HCT116 (cell line): Measurements from ENCODE around the gene UQCRFS1. TPM values are rescaled to one million over a fixed set of nuclear protein-coding genes. Genes with fewer than 3 reads are reported as not detected.

ENCODE experiments used
- ATAC-seq: fragments of 200-7000 bp; cut with Tn5 transposase; 2 replicates; pipeline ENCODE4 v1.9.1; 2020; ENCODE audit warnings: mild to moderate bottlenecking, moderate library complexity
- BruUV-seq: library from RNA; stranded (reverse); fragments of 400-500 nt; replicated peaks from 2 replicates; lab custom pipeline; 2021; lab: Mats Ljungman, UMichigan
- CTCF ChIA-PET: fragments of 300-600 bp; sonication (Branson Sonifier 250); formaldehyde crosslinking; loops from one replicate; lab custom pipeline; 2021; ENCODE audit warnings: antibody characterized with exemption; lab: Charles Lee
- POLR2A ChIA-PET: fragments of 300-600, 350-600 bp; sonication (Branson Sonifier 250); formaldehyde crosslinking; loops from one replicate; lab custom pipeline; 2021; ENCODE audit warnings: antibody characterized with exemption; lab: Charles Lee
- RAD21 ChIA-PET, 2 experiments: fragments of 300-600 bp; sonication (Branson Sonifier 250); formaldehyde crosslinking; loops; one replicate each; lab custom pipeline; 2023; ENCODE audit warnings: low total read pairs in 2 of 2; ENCODE audit not compliant: uncharacterized antibody in 2 of 2, unreplicated experiment in 2 of 2, low non-redundant PET in 1 of 2; lab: Charles Lee
- DNase-seq: peaks from one replicate; pipeline ENCODE4 v3.0.0-alpha.2; 2010; ENCODE audit warnings: low read depth, low spot score
- H2AFZ ChIP-seq: fragments of 200-600 bp; shearing (Covaris generic), sonication (generic); 2 replicates; pipeline ENCODE4 v1.6.1; 2017; ENCODE audit warnings: low read depth, mixed run types, mixed read lengths, antibody characterized with exemption, low read length; ENCODE audit not compliant: poor library complexity, severe bottlenecking
- H3K27ac ChIP-seq: 2 replicates; pipeline ENCODE4 v1.5.1; 2012; ENCODE audit warnings: low read depth, low read length
- H3K27me3 ChIP-seq: fragments of 200-600 bp; sonication (generic); 2 replicates; pipeline ENCODE4 v1.6.1; 2016; ENCODE audit warnings: mixed run types, low read length, mixed read lengths; ENCODE audit not compliant: insufficient read depth
- H3K36me3 ChIP-seq, 2 experiments: fragments of 200-500 bp in 1 of 2; fragments of 200-600 bp in 1 of 2; sonication (Bioruptor generic) in 1 of 2; sonication (generic) in 1 of 2; 2 replicates each; pipeline versions ENCODE4 v1.5.1 to v1.6.1; 2014 to 2016; ENCODE audit warnings: low read length in 2 of 2, inconsistent platforms in 1 of 2, mixed read lengths in 1 of 2, mixed run types in 1 of 2; ENCODE audit not compliant: insufficient read depth in 2 of 2, control insufficient read depth in 1 of 2
- H3K4me1 ChIP-seq, 2 experiments: fragments of 200-600 bp in 1 of 2; sonication (generic) in 1 of 2; 2 replicates each; pipeline versions ENCODE4 v1.5.1 to v1.6.1; 2012 to 2017; ENCODE audit warnings: low read length in 2 of 2, inconsistent platforms in 1 of 2, mild to moderate bottlenecking in 1 of 2, mixed read lengths in 1 of 2, mixed run types in 1 of 2, moderate library complexity in 1 of 2; ENCODE audit not compliant: insufficient read depth in 2 of 2, control insufficient read depth in 1 of 2
- H3K4me2 ChIP-seq: fragments of 200-600 bp; sonication (generic); 2 replicates; pipeline ENCODE4 v1.6.1; 2017; ENCODE audit warnings: mixed run types, low read length, mixed read lengths
- H3K4me3 ChIP-seq, 2 experiments: fragments of 200-600 bp in 1 of 2; sonication (generic) in 1 of 2; replicated peaks in 1 of 2; 2 replicates each; pipeline ENCODE4 v1.5.1; 2011 to 2016; ENCODE audit warnings: low read length in 2 of 2, control low read depth in 1 of 2, low read depth in 1 of 2, mild to moderate bottlenecking in 1 of 2, mixed read lengths in 1 of 2, mixed run types in 1 of 2
- H3K79me2 ChIP-seq: fragments of 200-600 bp; sonication (generic); 2 replicates; pipeline ENCODE4 v1.6.1; 2017; ENCODE audit warnings: mild to moderate bottlenecking, mixed run types, low read length, moderate library complexity, mixed read lengths; ENCODE audit not compliant: insufficient read depth
- H3K9ac ChIP-seq: fragments of 200-600 bp; sonication (generic); 2 replicates; pipeline ENCODE4 v1.6.1; 2016; ENCODE audit warnings: low read length, mixed read lengths
- H3K9me2 ChIP-seq: fragments of 200-600 bp; sonication (generic), shearing (Covaris generic); 2 replicates; pipeline ENCODE4 v1.6.1; 2017; ENCODE audit warnings: mixed run types, mild to moderate bottlenecking, moderate library complexity; ENCODE audit not compliant: insufficient read depth
- H3K9me3 ChIP-seq, 2 experiments: fragments of 200-500 bp in 1 of 2; fragments of 200-600 bp in 1 of 2; sonication (Bioruptor generic) in 1 of 2; sonication (generic) in 1 of 2; 2 replicates each; pipeline ENCODE4 v1.6.1; 2014 to 2017; ENCODE audit warnings: low read length in 2 of 2, mixed read lengths in 2 of 2, inconsistent platforms in 1 of 2, low read depth in 1 of 2, mild to moderate bottlenecking in 1 of 2, mixed run types in 1 of 2, moderate library complexity in 1 of 2; ENCODE audit not compliant: control insufficient read depth in 1 of 2, insufficient read depth in 1 of 2
- H4K20me1 ChIP-seq: fragments of 200-600 bp; sonication (generic), shearing (Covaris generic); 2 replicates; pipeline ENCODE4 v1.6.1; 2017; ENCODE audit warnings: mixed run types, mild to moderate bottlenecking, moderate library complexity; ENCODE audit not compliant: insufficient read depth
- CBX3 ChIP-seq: IDR thresholded peaks from 2 replicates; pipeline ENCODE4 v1.6.1; 2012; ENCODE audit warnings: low read depth
- CEBPB ChIP-seq: IDR thresholded peaks from 2 replicates; pipeline ENCODE4 v1.6.1; 2012; ENCODE audit warnings: low read depth
- CTCF ChIP-seq, 3 experiments: fragments of 200-600 bp in 1 of 3; sonication (generic) in 1 of 3; IDR thresholded peaks in 2 of 3; conservative IDR thresholded peaks in 1 of 3; 2 replicates each; pipeline ENCODE4 v1.5.1; 2012 to 2017; ENCODE audit warnings: low read depth in 2 of 3, low read length in 2 of 3, antibody characterized with exemption in 1 of 3, borderline replicate concordance in 1 of 3, control low read depth in 1 of 3, mild to moderate bottlenecking in 1 of 3, mixed read lengths in 1 of 3, mixed run types in 1 of 3, moderate library complexity in 1 of 3; ENCODE audit not compliant: insufficient read depth in 1 of 3
- FOSL1 ChIP-seq: IDR thresholded peaks from 2 replicates; pipeline ENCODE4 v1.6.1; 2012; ENCODE audit warnings: low read depth
- JUND ChIP-seq: IDR thresholded peaks from 2 replicates; pipeline ENCODE4 v1.6.1; 2012
- POLR2AphosphoS5 ChIP-seq: IDR thresholded peaks from 2 replicates; pipeline ENCODE4 v1.6.1; 2011; ENCODE audit warnings: mild to moderate bottlenecking, low read depth, low read length, moderate library complexity
- RAD21 ChIP-seq: IDR thresholded peaks from 2 replicates; pipeline ENCODE4 v1.6.1; 2012; ENCODE audit warnings: low read depth, mild to moderate bottlenecking
- SRF ChIP-seq: IDR thresholded peaks from 2 replicates; pipeline ENCODE4 v1.6.1; 2012; ENCODE audit warnings: low read depth
- YY1 ChIP-seq: IDR thresholded peaks from 2 replicates; pipeline ENCODE4 v1.6.1; 2011; ENCODE audit warnings: low read length, low read depth, moderate library complexity, mild to moderate bottlenecking; ENCODE audit not compliant: insufficient replicate concordance; ENCODE audit errors: extremely low read depth
- intact Hi-C: fragments of 100-400 bp; cut with micrococcal nuclease; formaldehyde crosslinking; loops from 2 replicates; pipeline ENCODE4 v1.10.0; 2022
- total RNA-seq: library from RNA; stranded (reverse); gene quantifications from one replicate; pipeline ENCODE4 v1.2.1, GENCODE V29; 2021; ENCODE audit not compliant: unreplicated experiment
- TF ChIP-seq, protein P1 (sequence below): IDR thresholded peaks from 2 replicates; pipeline ENCODE4 v1.6.1; 2012

Gene UQCRFS1
- total RNA-seq, 1 experiment from 2014 or later: 45.8 TPM

- TF ChIP-seq CEBPB (no peak), SRF (no peak), RAD21 (no peak), JUND (no peak)
- TF ChIP-seq, protein P1, sequence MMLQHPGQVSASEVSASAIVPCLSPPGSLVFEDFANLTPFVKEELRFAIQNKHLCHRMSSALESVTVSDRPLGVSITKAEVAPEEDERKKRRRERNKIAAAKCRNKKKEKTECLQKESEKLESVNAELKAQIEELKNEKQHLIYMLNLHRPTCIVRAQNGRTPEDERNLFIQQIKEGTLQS: no peak
These were observed 49.1 kb upstream of the UQCRFS1 start (continued) for GRCh38 chr19:29262085-29262484.

- Histone ChIP-seq H3K4me3 (no peak overlapping the region), H3K9me3 (no peaks in the 10 kb centered on the region; a peak in 1 of 4 replicates), H3K4me1 (no peaks in the 10 kb centered on the region), H3K36me3 (no peaks in the 10 kb centered on the region), H3K9me2 (no peaks in the 10 kb centered on the region), H2AFZ (no peak overlapping the region), H3K79me2 (no peaks in the 10 kb centered on the region), H4K20me1 (no peaks in the 10 kb centered on the region), H3K4me2 (no peak overlapping the region), H3K27ac (no peak overlapping the region), H3K9ac (no peak overlapping the region), H3K27me3 (no peaks in the 10 kb centered on the region)
- ChIA-PET RAD21 (no interaction called here), POLR2A (no interaction called here), CTCF (interaction anchor here (1.0 to 1.5 kb wide), 2 partner anchors 13 to 14 kb away, joined by 3 to 4 read pairs; no protein-coding TSS in a partner anchor)
- intact Hi-C loops: no loop called here
- ATAC-seq (peak; percentile 85), DNase-seq (peak; percentile 36)
- TF ChIP-seq JUND (no peak), YY1 (no peak), CEBPB (peak; percentile 16; the same call in 1 of the 2 replicates), RAD21 (peak; percentile 37), POLR2AphosphoS5 (no peak), FOSL1 (no peak), CBX3 (0 out of 2 replicates have a peak, but pooled peaks have one; percentile 26), CTCF (IDR thresholded peaks at IDR 0.05 in 2 of 3, conservative IDR thresholded peaks at IDR 0.05 in 1 of 3; ENCODE audit: borderline replicate concordance in 1 of 3, insufficient read depth in 1 of 3, low read depth in 2 of 3, low read length in 2 of 3) (peak in 2 of 3 experiments; percentile 64 to 73; a peak in 4 of 6 replicates)
- TF ChIP-seq, protein P1: no peak
- no TSS peak for BruUV-seq
These were observed 47.7 kb upstream of the UQCRFS1 start for GRCh38 chr19:29260477-29261317.
